Transverse colon (tissue), 4 donors: ENCODE measurements around the gene SEPSECS. TPM values are rescaled to one million over a fixed set of nuclear protein-coding genes. Genes with fewer than 3 reads are reported as not detected.
A peak's percentile ranks its signal among the peaks of the same experiment; 100 is the strongest.

Experiments used
- DNase-seq: peaks from one replicate; pipeline ENCODE4 v3.0.0-alpha.2; 2019
- H3K27ac ChIP-seq, 4 donors: fragments of 200-600 bp; sonication (generic); 2 replicates each; pipeline ENCODE4 v1.5.1; 2016 to 2018; ENCODE audit warnings: inconsistent platforms in 4 of 4
- H3K27me3 ChIP-seq: fragments of 200-600 bp; sonication (generic); 2 replicates; pipeline ENCODE4 v1.5.1; 2017; ENCODE audit warnings: inconsistent platforms
- H3K36me3 ChIP-seq, 4 donors: fragments of 200-600 bp; sonication (generic); 2 replicates each; pipeline ENCODE4 v1.5.1; 2017 to 2019; ENCODE audit warnings: inconsistent platforms in 4 of 4
- H3K4me1 ChIP-seq, 4 donors: fragments of 200-600 bp; sonication (generic); 2 replicates each; pipeline ENCODE4 v1.5.1; 2017 to 2020; ENCODE audit warnings: inconsistent platforms in 4 of 4
- H3K4me3 ChIP-seq, 4 donors: fragments of 200-600 bp; sonication (generic); 1 replicate in 1 of 4; 2 replicates in 3 of 4; pipeline versions ENCODE4 v1.5.1 to v1.6.1; 2017 to 2019; ENCODE audit warnings: inconsistent platforms in 4 of 4
- H3K9me3 ChIP-seq, 2 donors: fragments of 200-600 bp; sonication (generic); 2 replicates each; pipeline ENCODE4 v1.5.1; 2017 to 2019; ENCODE audit warnings: inconsistent platforms in 2 of 2
- EP300 ChIP-seq: sonication (generic); formaldehyde crosslinking; IDR thresholded peaks from one replicate; pipeline ENCODE4 v1.6.1; 2017; ENCODE audit warnings: antibody characterized with exemption, low read depth
- POLR2A ChIP-seq: fragments of 450-650 bp; IDR thresholded peaks from one replicate; pipeline ENCODE4 v1.6.1; 2016; ENCODE audit warnings: antibody characterized with exemption, mild to moderate bottlenecking, moderate library complexity
- POLR2AphosphoS5 ChIP-seq, 3 donors: sonication (generic); formaldehyde crosslinking; IDR thresholded peaks; one replicate each; pipeline ENCODE4 v1.6.1; 2016; ENCODE audit warnings: antibody characterized with exemption in 3 of 3
- WGBS, 2 donors: methylation state at CpG; one replicate each; pipeline ENCODE4 v1.1.5; 2018; ENCODE audit warnings: low coverage in 1 of 2; 5-methylcytosine and 5-hydroxymethylcytosine counted together
- in situ Hi-C, 4 donors: fragments of 200-750 bp; cut with MboI; loops; one replicate each; pipeline versions ENCODE4 v1.15.0 to v1.15.1; 2017; ENCODE audit warnings: low sequenced_read_pairs in 3 of 4, low pct_ligation_motif_present in 1 of 4, low pct_unique_long_range_greater_than_20kb in 1 of 4
- intact Hi-C: fragments of 100-400 bp; cut with DNase I; formaldehyde crosslinking; loops from one replicate; pipeline ENCODE4 v1.15.1; 2023; ENCODE audit warnings: low total_unique reads
- total RNA-seq, 4 donors: library from RNA; depleted of rRNA; stranded (reverse); fragments of >200 nt; gene quantifications; one replicate each; pipeline ENCODE4 v1.1.0, GENCODE V29; 2016
- TF ChIP-seq, protein P1 (sequence below), 5 experiments: fragments of 200-600 bp in 3 of 5; fragments of 450-650 bp in 2 of 5; sonication (generic) in 3 of 5; IDR thresholded peaks; 1 replicate in 2 of 5; 2 replicates in 3 of 5; pipeline ENCODE4 v1.5.1; 2016 to 2017; ENCODE audit warnings: antibody characterized with exemption in 5 of 5, inconsistent platforms in 3 of 5, mild to moderate bottlenecking in 2 of 5, moderate library complexity in 1 of 5

Gene SEPSECS
- total RNA-seq, 4 donors from 2014 or later = 4.6 to 19.2 (median 16.5) TPM

DNA sequence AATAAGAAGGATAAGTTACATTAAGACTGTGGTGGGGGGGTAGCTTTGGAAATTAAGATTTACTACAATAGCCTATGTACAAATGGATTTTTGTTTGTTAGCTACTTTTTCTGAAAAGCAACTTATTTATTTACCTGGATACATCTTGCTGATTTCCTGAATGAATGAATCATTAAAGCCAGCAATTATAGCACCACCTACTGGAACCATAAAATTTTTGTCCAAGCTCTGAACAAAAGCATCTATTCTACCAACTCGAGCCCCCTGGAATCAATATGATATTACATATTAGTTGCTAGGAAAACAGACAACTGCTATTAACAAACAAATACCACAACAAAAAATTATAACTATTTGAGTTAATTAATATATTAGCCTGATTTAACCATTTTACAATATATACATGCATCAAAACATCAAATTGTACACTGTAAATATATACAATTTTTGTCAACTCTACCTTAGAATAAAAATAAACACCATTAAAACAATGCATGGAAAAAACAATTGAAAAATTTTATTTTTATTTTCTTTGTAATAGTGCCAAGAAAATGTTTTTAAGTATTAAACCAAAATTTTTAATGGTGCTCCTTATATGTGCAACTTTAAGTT lies 15.3 kb downstream of the SEPSECS start:
- TF ChIP-seq POLR2A = no peak
- TF ChIP-seq EP300 = no peak
- TF ChIP-seq, protein P1, sequence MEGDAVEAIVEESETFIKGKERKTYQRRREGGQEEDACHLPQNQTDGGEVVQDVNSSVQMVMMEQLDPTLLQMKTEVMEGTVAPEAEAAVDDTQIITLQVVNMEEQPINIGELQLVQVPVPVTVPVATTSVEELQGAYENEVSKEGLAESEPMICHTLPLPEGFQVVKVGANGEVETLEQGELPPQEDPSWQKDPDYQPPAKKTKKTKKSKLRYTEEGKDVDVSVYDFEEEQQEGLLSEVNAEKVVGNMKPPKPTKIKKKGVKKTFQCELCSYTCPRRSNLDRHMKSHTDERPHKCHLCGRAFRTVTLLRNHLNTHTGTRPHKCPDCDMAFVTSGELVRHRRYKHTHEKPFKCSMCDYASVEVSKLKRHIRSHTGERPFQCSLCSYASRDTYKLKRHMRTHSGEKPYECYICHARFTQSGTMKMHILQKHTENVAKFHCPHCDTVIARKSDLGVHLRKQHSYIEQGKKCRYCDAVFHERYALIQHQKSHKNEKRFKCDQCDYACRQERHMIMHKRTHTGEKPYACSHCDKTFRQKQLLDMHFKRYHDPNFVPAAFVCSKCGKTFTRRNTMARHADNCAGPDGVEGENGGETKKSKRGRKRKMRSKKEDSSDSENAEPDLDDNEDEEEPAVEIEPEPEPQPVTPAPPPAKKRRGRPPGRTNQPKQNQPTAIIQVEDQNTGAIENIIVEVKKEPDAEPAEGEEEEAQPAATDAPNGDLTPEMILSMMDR (IDR thresholded peaks at IDR 0.05) = peak; percentile 42 to 52 (median 45)
- in situ Hi-C loops = loop anchor here in 2 of 4 donors (25.0 kb wide), 1 partner anchor 158 kb away; no protein-coding TSS in a partner anchor
- no peaks in the 10 kb centered on the region for H3K4me1 ChIP-seq
- H3K4me3 ChIP-seq = no peak overlapping the region
- no peaks in the 10 kb centered on the region for H3K27me3 ChIP-seq
- WGBS, 2 donors = 10 to 15% methylated on average over 1 of the region's 1 CpG
- peaks cover 0 to 12% (median 0%) of the 10 kb centered on the region in 4 donors for H3K36me3 ChIP-seq
- intact Hi-C loops = loop anchor here (10.0 kb wide), 1 partner anchor 160 kb away; no protein-coding TSS in a partner anchor
- H3K27ac ChIP-seq = no peak overlapping the region
- no peaks in the 10 kb centered on the region for H3K9me3 ChIP-seq
- DNase-seq = no peak

DNA sequence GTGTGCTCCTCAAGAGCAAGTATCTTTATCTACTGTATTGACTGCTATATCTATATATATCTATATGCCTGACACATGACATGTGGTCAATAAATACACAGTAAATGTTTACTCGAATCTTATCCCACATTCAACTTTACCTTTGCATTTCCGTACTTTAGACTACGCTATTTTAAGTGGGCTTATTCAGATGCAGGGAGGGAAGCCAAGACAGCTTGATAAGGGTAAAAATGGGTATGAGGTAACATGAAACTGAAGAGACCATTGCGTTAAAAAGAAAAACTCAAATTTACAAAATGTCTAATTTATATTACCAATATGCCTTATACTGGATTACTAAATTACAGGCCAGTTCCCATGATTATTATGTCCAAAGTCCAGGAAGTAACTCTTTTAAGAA lies 17.8 kb downstream of the SEPSECS start:
- no peaks in the 10 kb centered on the region for H3K9me3 ChIP-seq
- no peaks in the 10 kb centered on the region for H3K4me1 ChIP-seq
- DNase-seq = no peak
- WGBS, 2 donors = 79 to 93% methylated on average over 4 of the region's 4 CpGs
- no peak for TF ChIP-seq POLR2AphosphoS5 (IDR thresholded peaks at IDR 0.05)
- TF ChIP-seq POLR2A = no peak
- TF ChIP-seq, protein P1 (IDR thresholded peaks at IDR 0.05) = no peak
- no peak for TF ChIP-seq EP300
- in situ Hi-C loops = loop anchor here in 2 of 4 donors (25.0 kb wide), 1 partner anchor 155 kb away; no protein-coding TSS in a partner anchor
- H3K27me3 ChIP-seq = no peaks in the 10 kb centered on the region
- H3K4me3 ChIP-seq = no peak overlapping the region
- peaks cover 0 to 8% (median 0%) of the 10 kb centered on the region in 4 donors for H3K36me3 ChIP-seq
- no peak overlapping the region for H3K27ac ChIP-seq
- intact Hi-C loops = loop anchor here (10.0 kb wide), 1 partner anchor 158 kb away; no protein-coding TSS in a partner anchor

DNA sequence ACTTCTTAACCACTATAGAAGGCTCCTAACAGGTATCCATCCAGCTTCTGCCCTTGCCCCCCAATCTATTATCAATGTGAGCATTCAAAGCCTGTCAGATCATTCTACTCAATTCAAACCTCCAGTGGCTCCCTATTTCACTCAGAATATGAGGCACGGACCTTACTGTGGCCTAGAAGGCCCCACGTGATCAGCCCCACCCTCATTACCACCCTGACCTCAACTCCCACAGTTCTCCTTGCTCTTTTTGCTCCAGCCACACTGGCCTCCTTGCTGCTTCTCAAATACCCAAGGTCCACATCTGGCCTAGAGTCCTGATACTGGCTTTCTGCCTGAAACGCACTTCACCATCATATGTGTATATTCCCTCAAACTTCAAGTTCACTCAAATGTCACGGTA lies 18.7 kb downstream of the SEPSECS start:
- peaks cover 0 to 8% (median 0%) of the 10 kb centered on the region in 4 donors for H3K36me3 ChIP-seq
- no peak overlapping the region for H3K27ac ChIP-seq
- no peaks in the 10 kb centered on the region for H3K27me3 ChIP-seq
- no peak for TF ChIP-seq POLR2A
- no peak for TF ChIP-seq POLR2AphosphoS5 (IDR thresholded peaks at IDR 0.05)
- no peak for TF ChIP-seq EP300
- TF ChIP-seq, protein P1 (IDR thresholded peaks at IDR 0.05) = no peak
- in situ Hi-C loops (loop anchor here in 2 of 4 donors (25.0 kb wide), 1 partner anchor 154 kb away; no protein-coding TSS in a partner anchor), intact Hi-C loops (loop anchor here (10.0 kb wide), 1 partner anchor 157 kb away; no protein-coding TSS in a partner anchor)
- H3K4me1 ChIP-seq = no peaks in the 10 kb centered on the region
- H3K9me3 ChIP-seq = no peaks in the 10 kb centered on the region
- no peak for DNase-seq
- no peak overlapping the region for H3K4me3 ChIP-seq
- WGBS, 2 donors = 90 to 91% methylated on average over 2 to 4 of the region's 4 CpGs

DNA sequence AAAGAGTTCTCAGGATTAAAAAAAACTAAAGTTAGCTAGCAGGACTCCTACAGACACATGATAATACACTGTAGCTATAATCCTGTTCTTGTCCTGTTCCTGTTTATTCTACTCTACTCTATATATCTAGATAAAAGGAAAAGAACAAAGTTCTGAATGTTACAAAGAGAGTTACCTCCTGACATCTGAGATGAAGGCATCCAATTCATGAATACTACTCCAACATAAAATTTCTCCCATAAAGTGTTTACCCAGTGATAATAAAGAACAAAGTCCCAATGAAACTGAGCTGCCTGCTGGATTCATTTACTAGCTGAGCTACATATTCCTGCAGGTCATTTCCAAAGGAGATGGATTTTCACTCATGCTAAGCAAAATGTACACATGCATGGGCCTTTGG lies 27.1 kb downstream of the SEPSECS start:
- Histone ChIP-seq H3K9me3 (no peaks in the 10 kb centered on the region), H3K27me3 (no peaks in the 10 kb centered on the region), H3K4me1 (peaks cover 0 to 16% (median 5%) of the 10 kb centered on the region in 4 donors), H3K4me3 (no peak overlapping the region), H3K36me3 (no peaks in the 10 kb centered on the region), H3K27ac (peak overlapping the region in 2 of 4 donors; percentile 5 to 40)
- no peak for DNase-seq
- TF ChIP-seq POLR2A = no peak
- no peak for TF ChIP-seq EP300
- in situ Hi-C loops (loop anchor here in 2 of 4 donors (25.0 kb wide), 1 partner anchor 146 kb away; no protein-coding TSS in a partner anchor), intact Hi-C loops (no loop called here)
